ENCODE data around the gene GPR146.

GRCh38 chr7:1021366-1021765 lies 23.0 kb upstream of the GPR146 start:
- TF ChIP-seq, protein P1, sequence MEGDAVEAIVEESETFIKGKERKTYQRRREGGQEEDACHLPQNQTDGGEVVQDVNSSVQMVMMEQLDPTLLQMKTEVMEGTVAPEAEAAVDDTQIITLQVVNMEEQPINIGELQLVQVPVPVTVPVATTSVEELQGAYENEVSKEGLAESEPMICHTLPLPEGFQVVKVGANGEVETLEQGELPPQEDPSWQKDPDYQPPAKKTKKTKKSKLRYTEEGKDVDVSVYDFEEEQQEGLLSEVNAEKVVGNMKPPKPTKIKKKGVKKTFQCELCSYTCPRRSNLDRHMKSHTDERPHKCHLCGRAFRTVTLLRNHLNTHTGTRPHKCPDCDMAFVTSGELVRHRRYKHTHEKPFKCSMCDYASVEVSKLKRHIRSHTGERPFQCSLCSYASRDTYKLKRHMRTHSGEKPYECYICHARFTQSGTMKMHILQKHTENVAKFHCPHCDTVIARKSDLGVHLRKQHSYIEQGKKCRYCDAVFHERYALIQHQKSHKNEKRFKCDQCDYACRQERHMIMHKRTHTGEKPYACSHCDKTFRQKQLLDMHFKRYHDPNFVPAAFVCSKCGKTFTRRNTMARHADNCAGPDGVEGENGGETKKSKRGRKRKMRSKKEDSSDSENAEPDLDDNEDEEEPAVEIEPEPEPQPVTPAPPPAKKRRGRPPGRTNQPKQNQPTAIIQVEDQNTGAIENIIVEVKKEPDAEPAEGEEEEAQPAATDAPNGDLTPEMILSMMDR (IDR thresholded peaks at IDR 0.05), result no peak
- TF ChIP-seq POLR2A (IDR thresholded peaks at IDR 0.05), result no peak

Measured in thyroid gland (tissue), 4 donors.